HEK293 (cell line): ENCODE results near the gene SS18.

Experiments used
- CTCF ChIA-PET: fragments of 350-600 bp; formaldehyde crosslinking; extraction: SDS; loops from one replicate; lab custom pipeline; 2021; ENCODE audit warnings: antibody characterized with exemption; lab: Yijun Ruan, JAX
- POLR2A ChIA-PET: fragments of 300-600 bp; formaldehyde crosslinking; extraction: SDS; loops from one replicate; lab custom pipeline; 2020; ENCODE audit warnings: antibody characterized with exemption, inconsistent platforms; lab: Yijun Ruan, JAX
- H3K27ac ChIP-seq: fragments of 200-500 bp; sonication (Bioruptor generic); 2 replicates; pipeline ENCODE4 v1.5.1; 2014; ENCODE audit warnings: low read depth, low read length, control low read depth, inconsistent platforms; ENCODE audit errors: extremely low read depth
- H3K36me3 ChIP-seq, 2 experiments: fragments of 200-500 bp in 1 of 2; sonication (Bioruptor generic) in 1 of 2; 1 replicate in 1 of 2; 2 replicates in 1 of 2; pipeline ENCODE4 v1.5.1; 2014 to 2017; ENCODE audit warnings: inconsistent platforms in 2 of 2, low read length in 2 of 2; ENCODE audit not compliant: control insufficient read depth in 2 of 2, insufficient read depth in 1 of 2
- H3K4me1 ChIP-seq: fragments of 200-500 bp; sonication (Bioruptor generic); 2 replicates; pipeline ENCODE4 v1.5.1; 2014; ENCODE audit warnings: mild to moderate bottlenecking, low read length, inconsistent platforms; ENCODE audit not compliant: control insufficient read depth, insufficient read depth
- H3K4me3 ChIP-seq: 2 replicates; pipeline ENCODE4 v1.5.1; 2011; ENCODE audit warnings: low read depth, mild to moderate bottlenecking, control low read depth, low read length, moderate library complexity
- H3K9me3 ChIP-seq: fragments of 200-500 bp; sonication (Bioruptor generic); 2 replicates; pipeline ENCODE4 v1.5.1; 2014; ENCODE audit warnings: low read depth, low read length, inconsistent platforms; ENCODE audit not compliant: control insufficient read depth, insufficient read depth
- FEZF1 ChIP-seq: fragments of 450-650 bp; formaldehyde crosslinking; IDR thresholded peaks from 2 replicates; pipeline ENCODE4 v1.5.1; 2016; ENCODE audit warnings: missing biosample characterization, missing genetic modification characterization
- SCRT2 ChIP-seq: fragments of 450-650 bp; formaldehyde crosslinking; IDR thresholded peaks from 2 replicates; pipeline ENCODE4 v1.5.1; 2016; ENCODE audit warnings: missing biosample characterization, missing genetic modification characterization
- SP3 ChIP-seq: fragments of 450-650 bp; formaldehyde crosslinking; IDR thresholded peaks from 2 replicates; pipeline ENCODE4 v1.5.1; 2016; ENCODE audit warnings: missing biosample characterization, missing genetic modification characterization
- YY1 ChIP-seq: fragments of 450-650 bp; formaldehyde crosslinking; IDR thresholded peaks from 2 replicates; pipeline ENCODE4 v1.5.1; 2018; ENCODE audit warnings: missing biosample characterization, missing genetic modification characterization
- ZBTB17 ChIP-seq: fragments of 450-650 bp; formaldehyde crosslinking; IDR thresholded peaks from 2 replicates; pipeline ENCODE4 v1.5.1; 2016; ENCODE audit warnings: missing biosample characterization, missing genetic modification characterization
- ZNF211 ChIP-seq: fragments of 450-650 bp; formaldehyde crosslinking; IDR thresholded peaks from 2 replicates; pipeline ENCODE4 v1.5.1; 2016; ENCODE audit warnings: low read depth, missing biosample characterization, missing genetic modification characterization
- ZNF221 ChIP-seq: fragments of 450-650 bp; formaldehyde crosslinking; IDR thresholded peaks from 2 replicates; pipeline ENCODE4 v1.5.1; 2017; ENCODE audit warnings: missing biosample characterization, missing genetic modification characterization, borderline replicate concordance
- ZNF239 ChIP-seq: fragments of 450-650 bp; formaldehyde crosslinking; IDR thresholded peaks from 2 replicates; pipeline ENCODE4 v1.5.1; 2016; ENCODE audit warnings: missing biosample characterization, missing genetic modification characterization
- ZNF335 ChIP-seq: fragments of 450-650 bp; formaldehyde crosslinking; conservative IDR thresholded peaks from 2 replicates; pipeline ENCODE4 v1.5.1; 2016; ENCODE audit warnings: missing biosample characterization, missing genetic modification characterization
- ZNF354C ChIP-seq: fragments of 450-650 bp; formaldehyde crosslinking; IDR thresholded peaks from 2 replicates; pipeline ENCODE4 v1.5.1; 2016; ENCODE audit warnings: missing biosample characterization, missing genetic modification characterization, low read depth, borderline replicate concordance
- ZNF404 ChIP-seq: fragments of 450-650 bp; formaldehyde crosslinking; IDR thresholded peaks from 2 replicates; pipeline ENCODE4 v1.5.1; 2017; ENCODE audit warnings: missing biosample characterization, missing genetic modification characterization
- ZNF426 ChIP-seq: fragments of 450-650 bp; formaldehyde crosslinking; IDR thresholded peaks from 2 replicates; pipeline ENCODE4 v1.5.1; 2017; ENCODE audit warnings: missing biosample characterization, missing genetic modification characterization, mild to moderate bottlenecking, inconsistent platforms, moderate library complexity
- ZNF48 ChIP-seq: fragments of 450-650 bp; formaldehyde crosslinking; IDR thresholded peaks from 2 replicates; pipeline ENCODE4 v1.5.1; 2016; ENCODE audit warnings: missing biosample characterization, missing genetic modification characterization
- ZNF514 ChIP-seq: fragments of 450-650 bp; formaldehyde crosslinking; IDR thresholded peaks from 2 replicates; pipeline ENCODE4 v1.5.1; 2016; ENCODE audit warnings: missing biosample characterization, missing genetic modification characterization
- ZNF623 ChIP-seq: fragments of 450-650 bp; formaldehyde crosslinking; IDR thresholded peaks from 2 replicates; pipeline ENCODE4 v1.5.1; 2016; ENCODE audit warnings: missing biosample characterization, missing genetic modification characterization
- ZNF843 ChIP-seq: fragments of 450-650 bp; formaldehyde crosslinking; IDR thresholded peaks from 2 replicates; pipeline ENCODE4 v1.5.1; 2016; ENCODE audit warnings: missing biosample characterization, missing genetic modification characterization
- TF ChIP-seq, protein P1 (sequence below): fragments of 450-650 bp; formaldehyde crosslinking; IDR thresholded peaks from 2 replicates; pipeline ENCODE4 v1.5.1; 2017; ENCODE audit warnings: missing biosample characterization, missing genetic modification characterization
- TF ChIP-seq, protein P2 (sequence below): fragments of 450-650 bp; formaldehyde crosslinking; IDR thresholded peaks from 2 replicates; pipeline ENCODE4 v1.5.1; 2017; ENCODE audit warnings: missing biosample characterization, missing genetic modification characterization
- TF ChIP-seq, protein P3 (sequence below): fragments of 450-650 bp; formaldehyde crosslinking; IDR thresholded peaks from 2 replicates; pipeline ENCODE4 v1.5.1; 2016; ENCODE audit warnings: missing biosample characterization, missing genetic modification characterization
- TF ChIP-seq, protein P4 (sequence below): fragments of 450-650 bp; formaldehyde crosslinking; IDR thresholded peaks from 2 replicates; pipeline ENCODE4 v1.5.1; 2016; ENCODE audit warnings: missing biosample characterization, missing genetic modification characterization

Gene SS18

DNA sequence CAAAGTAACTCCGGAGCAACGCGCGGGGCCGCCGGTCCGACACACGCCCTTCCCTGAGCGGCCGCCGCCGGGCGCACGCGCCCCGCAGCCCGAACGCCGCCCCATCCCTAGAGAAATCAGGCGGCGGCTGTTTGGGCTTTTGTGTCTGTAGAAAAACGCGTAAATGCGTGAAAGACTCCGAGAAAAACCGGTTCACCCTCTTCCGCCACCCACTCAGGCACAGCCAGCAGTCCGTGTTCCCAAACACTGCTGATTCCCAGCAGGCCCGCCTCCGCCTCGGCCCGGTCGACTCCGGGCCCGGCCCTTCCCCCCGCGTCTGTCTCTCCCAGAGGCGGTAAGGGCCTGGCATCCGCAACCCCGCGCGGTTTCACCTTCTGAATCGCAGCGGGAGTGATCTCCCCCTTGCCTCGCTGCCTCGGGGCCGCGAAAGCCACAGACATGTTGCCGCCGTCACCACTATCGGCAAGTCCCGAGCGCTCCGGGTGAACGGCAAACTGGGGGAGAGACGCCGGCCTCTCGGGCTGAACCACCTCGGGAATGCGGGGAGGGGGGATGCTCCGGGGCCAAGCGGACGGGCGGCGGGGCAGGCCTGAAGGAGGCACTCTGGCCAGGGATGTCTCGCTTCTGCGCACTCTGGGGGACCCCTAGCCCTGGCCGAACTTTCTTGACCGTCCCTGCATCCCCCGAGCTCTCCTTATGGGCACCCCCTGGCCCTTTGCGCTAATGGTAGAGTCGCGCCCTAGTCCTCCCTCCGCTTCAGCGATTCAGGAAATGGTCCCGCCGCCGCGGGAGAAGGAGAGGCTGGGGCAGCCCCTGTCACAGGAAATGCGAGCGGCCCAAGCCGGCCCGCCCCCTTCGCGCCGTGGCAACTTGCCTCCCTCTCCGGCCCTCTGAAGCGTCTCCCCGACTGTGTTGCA lies at the start of gene SS18 (continued):
- TF ChIP-seq ZNF335 (tag by site-specific recombination) (peak; percentile 71), ZNF239 (0 out of 2 replicates have a peak, but pooled peaks have one; percentile 12), SP3 (tag by site-specific recombination) (peak; percentile 60), ZNF623 (tag by site-specific recombination) (0 out of 2 replicates have a peak, but pooled peaks have one; percentile 15)
- TF ChIP-seq, protein P1, sequence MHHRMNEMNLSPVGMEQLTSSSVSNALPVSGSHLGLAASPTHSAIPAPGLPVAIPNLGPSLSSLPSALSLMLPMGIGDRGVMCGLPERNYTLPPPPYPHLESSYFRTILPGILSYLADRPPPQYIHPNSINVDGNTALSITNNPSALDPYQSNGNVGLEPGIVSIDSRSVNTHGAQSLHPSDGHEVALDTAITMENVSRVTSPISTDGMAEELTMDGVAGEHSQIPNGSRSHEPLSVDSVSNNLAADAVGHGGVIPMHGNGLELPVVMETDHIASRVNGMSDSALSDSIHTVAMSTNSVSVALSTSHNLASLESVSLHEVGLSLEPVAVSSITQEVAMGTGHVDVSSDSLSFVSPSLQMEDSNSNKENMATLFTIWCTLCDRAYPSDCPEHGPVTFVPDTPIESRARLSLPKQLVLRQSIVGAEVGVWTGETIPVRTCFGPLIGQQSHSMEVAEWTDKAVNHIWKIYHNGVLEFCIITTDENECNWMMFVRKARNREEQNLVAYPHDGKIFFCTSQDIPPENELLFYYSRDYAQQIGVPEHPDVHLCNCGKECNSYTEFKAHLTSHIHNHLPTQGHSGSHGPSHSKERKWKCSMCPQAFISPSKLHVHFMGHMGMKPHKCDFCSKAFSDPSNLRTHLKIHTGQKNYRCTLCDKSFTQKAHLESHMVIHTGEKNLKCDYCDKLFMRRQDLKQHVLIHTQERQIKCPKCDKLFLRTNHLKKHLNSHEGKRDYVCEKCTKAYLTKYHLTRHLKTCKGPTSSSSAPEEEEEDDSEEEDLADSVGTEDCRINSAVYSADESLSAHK (tag by site-specific recombination) = peak; percentile 56
- TF ChIP-seq, protein P2, sequence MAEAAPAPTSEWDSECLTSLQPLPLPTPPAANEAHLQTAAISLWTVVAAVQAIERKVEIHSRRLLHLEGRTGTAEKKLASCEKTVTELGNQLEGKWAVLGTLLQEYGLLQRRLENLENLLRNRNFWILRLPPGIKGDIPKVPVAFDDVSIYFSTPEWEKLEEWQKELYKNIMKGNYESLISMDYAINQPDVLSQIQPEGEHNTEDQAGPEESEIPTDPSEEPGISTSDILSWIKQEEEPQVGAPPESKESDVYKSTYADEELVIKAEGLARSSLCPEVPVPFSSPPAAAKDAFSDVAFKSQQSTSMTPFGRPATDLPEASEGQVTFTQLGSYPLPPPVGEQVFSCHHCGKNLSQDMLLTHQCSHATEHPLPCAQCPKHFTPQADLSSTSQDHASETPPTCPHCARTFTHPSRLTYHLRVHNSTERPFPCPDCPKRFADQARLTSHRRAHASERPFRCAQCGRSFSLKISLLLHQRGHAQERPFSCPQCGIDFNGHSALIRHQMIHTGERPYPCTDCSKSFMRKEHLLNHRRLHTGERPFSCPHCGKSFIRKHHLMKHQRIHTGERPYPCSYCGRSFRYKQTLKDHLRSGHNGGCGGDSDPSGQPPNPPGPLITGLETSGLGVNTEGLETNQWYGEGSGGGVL = no peak
- TF ChIP-seq, protein P3, sequence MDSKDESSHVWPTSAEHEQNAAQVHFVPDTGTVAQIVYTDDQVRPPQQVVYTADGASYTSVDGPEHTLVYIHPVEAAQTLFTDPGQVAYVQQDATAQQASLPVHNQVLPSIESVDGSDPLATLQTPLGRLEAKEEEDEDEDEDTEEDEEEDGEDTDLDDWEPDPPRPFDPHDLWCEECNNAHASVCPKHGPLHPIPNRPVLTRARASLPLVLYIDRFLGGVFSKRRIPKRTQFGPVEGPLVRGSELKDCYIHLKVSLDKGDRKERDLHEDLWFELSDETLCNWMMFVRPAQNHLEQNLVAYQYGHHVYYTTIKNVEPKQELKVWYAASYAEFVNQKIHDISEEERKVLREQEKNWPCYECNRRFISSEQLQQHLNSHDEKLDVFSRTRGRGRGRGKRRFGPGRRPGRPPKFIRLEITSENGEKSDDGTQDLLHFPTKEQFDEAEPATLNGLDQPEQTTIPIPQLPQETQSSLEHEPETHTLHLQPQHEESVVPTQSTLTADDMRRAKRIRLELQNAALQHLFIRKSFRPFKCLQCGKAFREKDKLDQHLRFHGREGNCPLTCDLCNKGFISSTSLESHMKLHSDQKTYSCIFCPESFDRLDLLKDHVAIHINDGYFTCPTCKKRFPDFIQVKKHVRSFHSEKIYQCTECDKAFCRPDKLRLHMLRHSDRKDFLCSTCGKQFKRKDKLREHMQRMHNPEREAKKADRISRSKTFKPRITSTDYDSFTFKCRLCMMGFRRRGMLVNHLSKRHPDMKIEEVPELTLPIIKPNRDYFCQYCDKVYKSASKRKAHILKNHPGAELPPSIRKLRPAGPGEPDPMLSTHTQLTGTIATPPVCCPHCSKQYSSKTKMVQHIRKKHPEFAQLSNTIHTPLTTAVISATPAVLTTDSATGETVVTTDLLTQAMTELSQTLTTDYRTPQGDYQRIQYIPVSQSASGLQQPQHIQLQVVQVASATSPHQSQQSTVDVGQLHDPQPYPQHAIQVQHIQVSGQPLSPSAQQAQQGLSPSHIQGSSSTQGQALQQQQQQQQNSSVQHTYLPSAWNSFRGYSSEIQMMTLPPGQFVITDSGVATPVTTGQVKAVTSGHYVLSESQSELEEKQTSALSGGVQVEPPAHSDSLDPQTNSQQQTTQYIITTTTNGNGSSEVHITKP (tag by site-specific recombination) = peak; percentile 100
- TF ChIP-seq, protein P4, sequence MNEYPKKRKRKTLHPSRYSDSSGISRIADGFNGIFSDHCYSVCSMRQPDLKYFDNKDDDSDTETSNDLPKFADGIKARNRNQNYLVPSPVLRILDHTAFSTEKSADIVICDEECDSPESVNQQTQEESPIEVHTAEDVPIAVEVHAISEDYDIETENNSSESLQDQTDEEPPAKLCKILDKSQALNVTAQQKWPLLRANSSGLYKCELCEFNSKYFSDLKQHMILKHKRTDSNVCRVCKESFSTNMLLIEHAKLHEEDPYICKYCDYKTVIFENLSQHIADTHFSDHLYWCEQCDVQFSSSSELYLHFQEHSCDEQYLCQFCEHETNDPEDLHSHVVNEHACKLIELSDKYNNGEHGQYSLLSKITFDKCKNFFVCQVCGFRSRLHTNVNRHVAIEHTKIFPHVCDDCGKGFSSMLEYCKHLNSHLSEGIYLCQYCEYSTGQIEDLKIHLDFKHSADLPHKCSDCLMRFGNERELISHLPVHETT (tag by site-specific recombination) = peak; percentile 49; the same call in 1 of the 2 replicates

DNA sequence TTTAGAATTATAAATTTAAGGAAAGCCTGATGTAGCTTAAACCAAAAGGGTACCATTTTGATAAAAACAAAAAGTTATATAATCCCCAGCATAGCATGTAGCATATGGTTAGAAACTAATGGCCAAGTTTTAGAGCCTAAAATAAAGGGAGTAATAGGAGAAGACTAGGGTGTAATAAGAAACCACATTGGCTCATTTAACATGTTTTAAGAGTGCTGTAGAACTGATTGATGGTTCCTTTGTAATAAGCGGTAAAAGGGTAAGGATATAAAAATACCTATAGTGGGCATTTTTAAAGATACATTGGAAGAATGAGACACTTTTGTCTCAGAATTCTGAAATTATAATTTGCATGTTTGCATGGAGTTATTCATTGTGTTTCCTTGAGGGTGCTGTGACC lies 45.1 kb upstream of the SS18 start:
- H3K4me3 ChIP-seq = no peak overlapping the region
- ChIA-PET POLR2A (no interaction called here), CTCF (interaction anchor here (0.6 kb wide), 2 partner anchors 42 to 124 kb away, joined by 3 to 5 read pairs; no protein-coding TSS in a partner anchor)
- no peaks in the 10 kb centered on the region for H3K4me1 ChIP-seq
- no peak overlapping the region for H3K27ac ChIP-seq
- no peaks in the 10 kb centered on the region for H3K9me3 ChIP-seq
- TF ChIP-seq FEZF1 = 0 out of 2 replicates have a peak, but pooled peaks have one; percentile 23
- no peak for TF ChIP-seq ZBTB17 (tag by site-specific recombination)
- TF ChIP-seq ZNF514 = no peak
- TF ChIP-seq ZNF211 = no peak
- no peaks in the 10 kb centered on the region for H3K36me3 ChIP-seq

DNA sequence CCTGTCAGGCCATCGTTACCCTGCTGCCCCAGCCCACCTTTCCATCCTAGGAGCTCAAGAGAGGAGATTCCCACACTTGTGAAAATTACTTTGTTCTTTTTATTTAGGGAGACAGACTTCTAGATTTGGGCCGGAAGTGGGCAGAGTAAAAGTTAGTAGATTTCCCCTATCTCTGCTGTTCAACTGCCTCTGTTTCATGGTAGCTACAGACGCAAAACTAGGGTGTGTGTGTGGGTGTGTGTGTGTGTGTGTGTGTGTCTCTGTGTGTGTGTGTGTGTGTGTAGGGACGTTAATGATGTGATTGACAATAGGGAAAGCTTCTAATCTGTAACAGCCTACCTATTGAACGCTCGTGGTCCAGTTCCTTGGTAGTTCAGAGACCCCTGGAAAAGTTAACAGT lies 43.7 kb upstream of the SS18 start:
- POLR2A ChIA-PET = no interaction called here
- CTCF ChIA-PET = no interaction called here
- no peak overlapping the region for H3K4me3 ChIP-seq
- H3K9me3 ChIP-seq = no peaks in the 10 kb centered on the region
- no peaks in the 10 kb centered on the region for H3K4me1 ChIP-seq
- H3K36me3 ChIP-seq = no peaks in the 10 kb centered on the region
- no peak for TF ChIP-seq ZNF48 (tag by site-specific recombination)
- TF ChIP-seq YY1 (tag by site-specific recombination) = no peak
- no peak for TF ChIP-seq ZNF426 (tag by site-specific recombination)
- TF ChIP-seq ZNF354C (tag by site-specific recombination) = no peak
- no peak for TF ChIP-seq ZNF404 (tag by site-specific recombination)
- no peak for TF ChIP-seq SCRT2
- no peak for TF ChIP-seq ZNF843 (tag by site-specific recombination)
- no peak for TF ChIP-seq ZNF221 (tag by site-specific recombination)
- TF ChIP-seq, all 188 proteins: peak for 0
- H3K27ac ChIP-seq = no peak overlapping the region
